LNCAP (cell line): ENCODE results near the gene RAB44.

Source experiments
- CTCF ChIP-seq: fragments of 450-650 bp; IDR thresholded peaks from 2 replicates; pipeline ENCODE4 v1.5.1; 2017; ENCODE audit warnings: mild to moderate bottlenecking

RAB44 gene

GRCh38 chr6:36665180-36665579 is 32.4 kb upstream of the RAB44 start:
- TF ChIP-seq CTCF, result no peak

DNA sequence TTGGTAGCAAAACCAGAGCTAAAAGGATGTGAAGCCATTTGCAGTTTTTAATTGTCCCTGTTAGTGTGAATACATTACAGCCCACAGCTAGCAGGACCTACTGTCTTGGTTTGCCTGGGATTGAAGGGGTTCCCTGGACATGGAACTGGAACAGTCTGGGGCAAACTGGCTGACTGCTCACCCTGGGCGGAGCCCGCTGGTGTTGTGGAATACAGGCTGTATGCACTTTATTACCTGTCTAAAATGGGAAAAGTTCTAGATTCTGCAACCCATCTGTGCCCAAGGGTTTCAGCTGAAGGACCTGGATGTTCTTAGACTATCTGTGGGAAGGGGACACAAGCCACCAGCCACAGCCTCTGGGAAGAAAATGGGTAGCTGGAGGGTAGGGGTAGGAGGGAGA is 31.3 kb upstream of the RAB44 start:
- no peak for TF ChIP-seq CTCF

GRCh38 chr6:36666826-36667591 is 30.6 kb upstream of the RAB44 start:
- TF ChIP-seq CTCF, result no peak

- no peak for TF ChIP-seq CTCF
These were observed 29.0 kb upstream of the RAB44 start for GRCh38 chr6:36668591-36668990.

GRCh38 chr6:36669002-36669401 is 28.6 kb upstream of the RAB44 start:
- no peak for TF ChIP-seq CTCF

GRCh38 chr6:36670271-36670670 is 27.4 kb upstream of the RAB44 start:
- TF ChIP-seq CTCF, result no peak

DNA sequence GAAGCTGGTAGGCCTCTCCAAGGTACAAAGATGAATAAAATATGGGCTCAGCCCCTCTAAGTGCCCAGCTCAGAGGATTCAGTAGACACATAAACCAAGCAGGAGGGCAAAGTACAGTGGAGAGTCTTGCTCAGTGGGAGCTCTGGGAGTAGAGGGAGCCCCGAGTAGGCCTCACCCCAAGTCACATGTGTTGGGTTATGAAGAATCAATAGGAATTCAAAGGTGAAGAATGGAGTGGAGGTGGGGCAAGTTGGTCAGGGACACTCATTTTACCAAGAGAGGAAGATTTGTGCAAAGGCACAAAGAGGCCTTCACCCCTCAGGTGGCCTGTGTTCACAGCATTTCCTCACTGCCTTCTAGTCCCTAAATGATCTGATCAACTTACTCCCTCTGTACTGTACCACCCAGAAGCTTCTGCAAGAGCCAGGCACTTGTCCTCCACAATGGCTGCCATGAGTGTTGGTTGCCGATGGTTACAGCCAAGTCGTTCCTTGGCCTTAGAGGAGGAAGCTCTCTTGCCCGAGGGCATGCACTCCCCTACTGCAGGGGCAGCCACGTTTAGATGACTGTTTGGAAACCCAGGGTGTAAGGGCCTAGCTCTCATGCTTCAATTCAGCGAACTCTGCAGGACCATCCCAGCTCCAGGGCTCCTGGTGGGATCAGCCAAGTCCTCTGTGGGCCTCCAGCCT is 25.8 kb upstream of the RAB44 start:
- no peak for TF ChIP-seq CTCF
